ENCODE data around the gene PABPC1L. TPM values are rescaled to one million over a fixed set of nuclear protein-coding genes. Genes with fewer than 3 reads are reported as not detected.
A peak's percentile ranks its signal among the peaks of the same experiment; 100 is the strongest.

PABPC1L gene
- total RNA-seq, 1 donor from 2014 or later, result 211 TPM

DNA sequence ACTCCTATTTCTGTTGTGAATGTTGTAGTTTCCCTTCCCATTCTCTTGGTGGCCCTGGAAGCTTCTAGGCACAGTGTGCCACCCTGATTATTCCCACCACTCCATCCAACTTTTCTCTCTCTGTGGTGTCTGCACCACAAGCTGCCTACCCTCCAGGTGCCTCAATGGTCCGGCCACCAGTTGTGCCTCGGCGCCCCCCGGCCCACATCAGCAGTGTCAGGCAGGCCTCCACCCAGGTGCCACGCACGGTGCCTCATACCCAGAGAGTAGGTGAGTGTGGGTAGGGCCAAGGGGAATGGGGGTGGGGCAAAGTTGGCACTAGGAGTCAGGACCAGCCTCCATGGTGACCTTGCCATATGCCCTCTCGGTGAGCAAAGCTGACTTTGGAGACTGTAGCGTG lies 23.1 kb downstream of the PABPC1L start:
- H3K27ac Mint-ChIP-seq, result no peak overlapping the region

DNA sequence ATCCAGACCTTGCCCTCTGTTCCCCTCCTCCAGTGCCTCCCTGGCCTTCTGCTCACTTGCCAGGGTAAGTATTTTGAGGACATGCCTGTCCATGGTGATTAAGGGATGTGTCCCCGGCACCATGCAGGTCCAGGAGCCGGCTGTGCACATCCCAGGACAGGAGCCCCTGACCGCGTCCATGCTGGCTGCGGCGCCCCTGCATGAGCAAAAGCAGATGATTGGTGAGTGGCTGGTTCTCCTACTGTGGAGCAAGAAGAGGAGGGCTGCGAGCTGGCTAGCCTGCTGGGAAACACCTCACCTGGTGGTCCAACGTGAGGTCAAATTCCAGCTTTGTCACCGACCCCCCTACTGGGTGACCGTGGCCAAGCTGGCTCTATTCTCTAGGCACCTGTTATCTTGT lies 26.6 kb downstream of the PABPC1L start:
- Mint-ChIP-seq H3K36me3 (ENCODE audit: insufficient read depth) (peaks cover 11% of the 10 kb centered on the region), H3K27ac (peak overlapping the region; percentile 62), H3K27me3 (no peaks in the 10 kb centered on the region), H3K9me3 (ENCODE audit: low read depth) (no peaks in the 10 kb centered on the region), H3K4me3 (ENCODE audit: low read depth) (no peak overlapping the region), H3K4me1 (ENCODE audit: low read depth) (peaks cover 5% of the 10 kb centered on the region)
- TF ChIP-seq, protein P1, sequence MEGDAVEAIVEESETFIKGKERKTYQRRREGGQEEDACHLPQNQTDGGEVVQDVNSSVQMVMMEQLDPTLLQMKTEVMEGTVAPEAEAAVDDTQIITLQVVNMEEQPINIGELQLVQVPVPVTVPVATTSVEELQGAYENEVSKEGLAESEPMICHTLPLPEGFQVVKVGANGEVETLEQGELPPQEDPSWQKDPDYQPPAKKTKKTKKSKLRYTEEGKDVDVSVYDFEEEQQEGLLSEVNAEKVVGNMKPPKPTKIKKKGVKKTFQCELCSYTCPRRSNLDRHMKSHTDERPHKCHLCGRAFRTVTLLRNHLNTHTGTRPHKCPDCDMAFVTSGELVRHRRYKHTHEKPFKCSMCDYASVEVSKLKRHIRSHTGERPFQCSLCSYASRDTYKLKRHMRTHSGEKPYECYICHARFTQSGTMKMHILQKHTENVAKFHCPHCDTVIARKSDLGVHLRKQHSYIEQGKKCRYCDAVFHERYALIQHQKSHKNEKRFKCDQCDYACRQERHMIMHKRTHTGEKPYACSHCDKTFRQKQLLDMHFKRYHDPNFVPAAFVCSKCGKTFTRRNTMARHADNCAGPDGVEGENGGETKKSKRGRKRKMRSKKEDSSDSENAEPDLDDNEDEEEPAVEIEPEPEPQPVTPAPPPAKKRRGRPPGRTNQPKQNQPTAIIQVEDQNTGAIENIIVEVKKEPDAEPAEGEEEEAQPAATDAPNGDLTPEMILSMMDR (IDR thresholded peaks at IDR 0.05; ENCODE audit: unreplicated experiment), result no peak
- no peak for DNase-seq (ENCODE audit: low spot score, unreplicated experiment)

More for the DNA sequence above, 23.1 kb downstream of the PABPC1L start:
- Mint-ChIP-seq H3K4me1 (ENCODE audit: low read depth) (peaks cover 5% of the 10 kb centered on the region), H3K9me3 (ENCODE audit: low read depth) (no peaks in the 10 kb centered on the region), H3K36me3 (ENCODE audit: insufficient read depth) (peaks cover 11% of the 10 kb centered on the region), H3K27me3 (no peaks in the 10 kb centered on the region), H3K4me3 (ENCODE audit: low read depth) (no peak overlapping the region)
- no peak for DNase-seq (ENCODE audit: low spot score, unreplicated experiment)
- TF ChIP-seq, protein P1 (IDR thresholded peaks at IDR 0.05; ENCODE audit: unreplicated experiment), result no peak

DNA sequence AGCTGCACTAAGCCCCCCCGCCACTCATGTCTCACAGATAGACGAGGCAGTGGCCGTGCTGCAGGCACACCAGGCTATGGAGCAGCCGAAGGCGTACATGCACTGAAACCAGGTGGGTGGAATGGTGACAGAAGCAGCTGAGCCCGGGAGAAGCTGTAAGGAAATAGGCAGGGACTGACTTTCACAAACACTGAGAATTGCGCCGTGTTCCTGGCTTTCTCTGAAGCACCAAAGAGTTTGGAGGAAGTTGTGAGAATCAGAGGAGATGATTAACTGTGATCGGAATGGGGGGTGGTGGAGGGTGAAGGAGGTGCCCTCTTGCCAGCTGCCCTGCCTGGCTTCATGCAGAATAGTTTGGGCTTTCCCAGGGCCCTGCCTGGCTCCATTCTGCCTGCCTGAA lies 28.8 kb downstream of the PABPC1L start:
- H3K36me3 Mint-ChIP-seq (ENCODE audit: insufficient read depth), result peaks cover 10% of the 10 kb centered on the region
- no peaks in the 10 kb centered on the region for H3K9me3 Mint-ChIP-seq (ENCODE audit: low read depth)
- TF ChIP-seq, protein P1 (IDR thresholded peaks at IDR 0.05; ENCODE audit: unreplicated experiment), result no peak

DNA sequence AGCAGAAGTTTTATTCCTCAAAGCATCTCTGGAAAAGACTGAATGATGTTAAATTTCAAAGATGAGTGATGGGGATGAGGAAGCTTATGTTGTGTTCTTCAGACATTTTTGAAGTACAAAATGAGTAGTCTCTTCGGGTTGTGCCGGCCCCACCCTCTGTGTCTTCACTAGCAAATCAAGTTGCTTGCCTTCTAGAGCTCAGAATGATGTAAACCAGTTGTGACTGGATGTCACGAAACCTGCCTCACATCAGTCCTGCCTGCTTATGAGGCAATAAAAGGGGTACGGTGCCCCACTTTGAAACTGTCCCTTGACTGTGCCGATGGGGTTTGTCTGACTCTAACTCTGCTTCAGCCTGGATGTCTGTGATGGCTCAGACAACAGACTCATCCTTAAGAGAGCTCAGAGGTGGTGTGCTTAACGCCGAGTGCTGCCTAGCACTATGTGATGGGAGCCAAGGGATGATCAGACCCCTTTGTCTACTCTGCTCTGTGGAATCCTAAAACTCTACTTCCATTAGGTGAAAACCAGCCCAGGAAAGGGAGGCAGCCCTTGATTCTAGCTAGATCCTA lies 31.3 kb downstream of the PABPC1L start:
- Mint-ChIP-seq H3K36me3 (ENCODE audit: insufficient read depth) (peaks cover 15% of the 10 kb centered on the region), H3K4me1 (ENCODE audit: low read depth) (peaks cover 2% of the 10 kb centered on the region), H3K27me3 (no peaks in the 10 kb centered on the region), H3K9me3 (ENCODE audit: low read depth) (no peaks in the 10 kb centered on the region), H3K4me3 (ENCODE audit: low read depth) (no peak overlapping the region), H3K27ac (no peak overlapping the region)
- TF ChIP-seq, protein P1 (IDR thresholded peaks at IDR 0.05; ENCODE audit: unreplicated experiment), result no peak
- no peak for DNase-seq (ENCODE audit: low spot score, unreplicated experiment)

More for the DNA sequence above, 28.8 kb downstream of the PABPC1L start:
- H3K27me3 Mint-ChIP-seq, result no peaks in the 10 kb centered on the region
- peaks cover 5% of the 10 kb centered on the region for H3K4me1 Mint-ChIP-seq (ENCODE audit: low read depth)
- H3K27ac Mint-ChIP-seq, result no peak overlapping the region
- H3K4me3 Mint-ChIP-seq (ENCODE audit: low read depth), result no peak overlapping the region
- no peak for DNase-seq (ENCODE audit: low spot score, unreplicated experiment)

DNA sequence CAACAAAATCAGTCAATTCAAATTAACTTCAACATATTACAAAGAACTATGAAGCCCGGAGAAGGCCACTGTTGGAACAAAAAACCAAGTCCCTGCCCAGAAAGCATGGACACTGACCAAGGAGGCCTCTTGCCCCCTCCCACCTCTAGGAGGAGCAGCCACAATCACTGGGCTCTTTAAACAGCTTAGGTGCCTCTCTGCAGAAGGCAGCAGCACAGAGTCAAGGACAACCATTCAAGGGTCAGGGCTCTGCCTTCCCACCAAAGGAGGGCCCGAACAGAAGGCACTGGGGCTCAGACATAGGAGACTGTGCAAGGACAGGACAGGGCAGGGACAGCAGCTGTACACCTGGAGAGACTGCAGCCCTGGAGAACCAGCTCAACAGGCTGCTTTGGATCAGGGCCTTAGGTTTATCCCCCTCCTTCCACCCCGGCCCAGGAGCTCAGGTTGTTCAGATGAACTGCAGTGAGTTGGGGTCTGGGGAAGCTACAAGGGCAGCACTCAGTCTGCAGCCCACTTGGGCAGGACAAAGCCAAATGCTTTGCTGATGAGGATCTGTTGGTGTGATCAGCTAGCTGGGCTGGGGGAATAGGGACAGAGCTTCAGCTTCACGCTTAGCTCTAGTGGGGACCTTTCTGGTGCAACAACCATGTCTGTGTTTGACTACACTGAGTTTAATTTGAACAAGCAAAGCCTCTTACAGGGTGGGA lies 32.6 kb downstream of the PABPC1L start:
- TF ChIP-seq, protein P1 (IDR thresholded peaks at IDR 0.05; ENCODE audit: unreplicated experiment), result no peak
- Mint-ChIP-seq H3K36me3 (ENCODE audit: insufficient read depth) (peaks cover 17% of the 10 kb centered on the region), H3K27ac (no peak overlapping the region)

More for the DNA sequence above, 32.6 kb downstream of the PABPC1L start:
- no peaks in the 10 kb centered on the region for H3K4me1 Mint-ChIP-seq (ENCODE audit: low read depth)
- no peak for DNase-seq (ENCODE audit: low spot score, unreplicated experiment)
- H3K4me3 Mint-ChIP-seq (ENCODE audit: low read depth), result no peak overlapping the region
- no peaks in the 10 kb centered on the region for H3K9me3 Mint-ChIP-seq (ENCODE audit: low read depth)
- H3K27me3 Mint-ChIP-seq, result no peaks in the 10 kb centered on the region

All from progenitor cell of endocrine pancreas (in vitro differentiated cells).